Naive thymus-derived CD8-positive, alpha-beta T cell (primary cell): ENCODE measurements around the gene CDPF1. TPM values are rescaled to one million over a fixed set of nuclear protein-coding genes. Genes with fewer than 3 reads are reported as not detected.
A peak's percentile ranks its signal among the peaks of the same experiment; 100 is the strongest.

Experiments
- ATAC-seq, 2 donors: fragments of 150-1000 bp; cut with Tn5 transposase in 1 of 2; sonication (Bioruptor Pico), chemical (Tn5 transposase) in 1 of 2; 1 replicate in 1 of 2; 2 replicates in 1 of 2; pipeline ENCODE4 v1.10.0; 2021; ENCODE audit warnings: mild to moderate bottlenecking in 2 of 2, moderate library complexity in 2 of 2
- POLR2A ChIA-PET: fragments of 350-600 bp; sonication (Branson Sonifier 250); formaldehyde crosslinking; loops from one replicate; lab custom pipeline; 2021; ENCODE audit warnings: antibody characterized with exemption; lab: Charles Lee
- DNase-seq, 10 donors: peaks; one replicate each; pipeline versions ENCODE4 v3.0.0 to v3.0.0-alpha.2; 2020 to 2022
- H3K27ac Mint-ChIP-seq, 10 donors: one replicate each; pipeline ENCODE4 v1.8.0; 2020 to 2022; ENCODE audit warnings: mild to moderate bottlenecking in 10 of 10, mixed read lengths in 10 of 10, moderate library complexity in 4 of 10, inconsistent platforms in 1 of 10
- H3K27me3 Mint-ChIP-seq, 5 donors: one replicate each; pipeline ENCODE4 v1.8.0; 2021 to 2022; ENCODE audit warnings: mixed read lengths in 5 of 5
- H3K36me3 Mint-ChIP-seq, 3 donors: one replicate each; pipeline ENCODE4 v1.8.0; 2020 to 2022; ENCODE audit warnings: mixed read lengths in 3 of 3, mild to moderate bottlenecking in 2 of 3, inconsistent platforms in 1 of 3
- H3K4me1 Mint-ChIP-seq, 4 donors: one replicate each; pipeline ENCODE4 v1.8.0; 2021 to 2022; ENCODE audit warnings: mixed read lengths in 4 of 4
- H3K4me3 Mint-ChIP-seq, 10 donors: one replicate each; pipeline ENCODE4 v1.8.0; 2020 to 2022; ENCODE audit warnings: mild to moderate bottlenecking in 10 of 10, mixed read lengths in 10 of 10, moderate library complexity in 6 of 10, inconsistent platforms in 1 of 10
- H3K9me3 Mint-ChIP-seq, 9 donors: one replicate each; pipeline ENCODE4 v1.8.0; 2020 to 2022; ENCODE audit warnings: mixed read lengths in 9 of 9, mild to moderate bottlenecking in 3 of 9, inconsistent platforms in 1 of 9, moderate library complexity in 1 of 9
- polyA plus RNA-seq, 3 donors: library from polyadenylated mRNA; unstranded; fragments of 300-500 nt; fragmentation: Illumina TruSeq; gene quantifications; one replicate each; pipeline ENCODE4 v1.2.3, GENCODE V29; 2021
- total RNA-seq, 8 experiments: library from RNA in 2 of 8; stranded (reverse) in 2 of 8; gene quantifications; one replicate each; pipeline ENCODE4 v1.2.3 and lab custom pipeline; 2021 to 2026

CDPF1 gene
- total RNA-seq (10 to 100 TPM; 11.1 to 12.3 TPM), polyA plus RNA-seq (10 to 100 TPM; 22.9 to 29.3 (median 29.1) TPM), total RNA-seq (lab: John Stamatoyannopoulos, UW) (1.5 to 11.3 (median 8.3) reads per million in 6 experiments)

GRCh38 chr22:46250035-46250782 lies at the start of gene CDPF1:
Gene CDPF1 (minus strand): TSS chr22:46250293. CDS start chr22:46248284, 2,009 bp downstream.
- no peaks in the 10 kb centered on the region for H3K27me3 Mint-ChIP-seq
- ATAC-seq (peak; percentile 92 to 95), DNase-seq (peak; percentile 80 to 91 (median 86))
- peaks cover 6 to 43% (median 32%) of the 10 kb centered on the region in 4 donors for H3K4me1 Mint-ChIP-seq
- peaks cover 0 to 6% (median 0%) of the 10 kb centered on the region in 3 donors for H3K36me3 Mint-ChIP-seq
- no peaks in the 10 kb centered on the region for H3K9me3 Mint-ChIP-seq
- peak within 1 kb of the TSS; percentile 51 to 87 (median 81) for H3K27ac Mint-ChIP-seq
- POLR2A ChIA-PET = interaction anchor here (0.7 to 2.1 kb wide), 11 partner anchors 9 to 1023 kb away, joined by 3 to 11 read pairs (median 3); partner anchors contain the start of genes GTSE1, PPARA and TTC38
- H3K4me3 Mint-ChIP-seq = peak within 1 kb of the TSS; percentile 76 to 91 (median 84)

- no peak for ATAC-seq
- Mint-ChIP-seq H3K4me1 (peaks cover 13 to 26% (median 24%) of the 10 kb centered on the region in 4 donors), H3K9me3 (no peaks in the 10 kb centered on the region), H3K27me3 (peaks cover 2 to 26% (median 15%) of the 10 kb centered on the region in 5 donors), H3K27ac (no peak overlapping the region), H3K4me3 (peak overlapping the region in 6 of 10 donors; percentile 7 to 70 (median 32)), H3K36me3 (no peaks in the 10 kb centered on the region)
- POLR2A ChIA-PET = interaction anchor here (0.6 kb wide), 2 partner anchors 148 to 1023 kb away, joined by 3 to 7 read pairs; no protein-coding TSS in a partner anchor
- no peak for DNase-seq
Measured at GRCh38 chr22:46299101-46299500, 49.0 kb upstream of the CDPF1 start.

GRCh38 chr22:46297151-46297812 lies 47.2 kb upstream of the CDPF1 start:
- Mint-ChIP-seq H3K4me1 (peaks cover 15 to 41% (median 33%) of the 10 kb centered on the region in 4 donors), H3K27ac (peak overlapping the region in 5 of 10 donors; percentile 22 to 67 (median 46)), H3K36me3 (peaks cover 0 to 4% (median 4%) of the 10 kb centered on the region in 3 donors), H3K4me3 (peak overlapping the region; percentile 63 to 94 (median 80)), H3K9me3 (no peaks in the 10 kb centered on the region), H3K27me3 (peaks cover 2 to 26% (median 15%) of the 10 kb centered on the region in 5 donors)
- ATAC-seq = no peak
- POLR2A ChIA-PET = interaction anchor here (1.0 to 1.8 kb wide), 2 partner anchors 10 to 291 kb away, joined by 3 to 7 read pairs; no protein-coding TSS in a partner anchor
- no peak for DNase-seq

- Mint-ChIP-seq H3K27ac (peak within 1 kb of the TSS; percentile 93 to 99 (median 98)), H3K9me3 (no peaks in the 10 kb centered on the region), H3K27me3 (peaks cover 2 to 26% (median 15%) of the 10 kb centered on the region in 5 donors), H3K4me3 (peak within 1 kb of the TSS; percentile 82 to 96 (median 90)), H3K4me1 (peaks cover 15 to 44% (median 33%) of the 10 kb centered on the region in 4 donors), H3K36me3 (peaks cover 0 to 7% (median 6%) of the 10 kb centered on the region in 3 donors)
- POLR2A ChIA-PET = interaction anchor here (0.6 to 2.1 kb wide), 9 partner anchors 9 to 466 kb away, joined by 3 to 11 read pairs (median 7); partner anchors contain the start of genes CDPF1, TBC1D22A and TRMU
- ATAC-seq = peak; percentile 98 to 99
- peak; percentile 90 to 99 (median 96) for DNase-seq
Measured at GRCh38 chr22:46296257-46297150, 46.4 kb upstream of the CDPF1 start, which contains the start of gene GTSE1. Gene GTSE1 (plus strand): TSS chr22:46296870. CDS start chr22:46297401, 531 bp downstream.

GRCh38 chr22:46295277-46295971 lies 45.3 kb upstream of the CDPF1 start:
- peaks cover 15 to 49% (median 33%) of the 10 kb centered on the region in 4 donors for H3K4me1 Mint-ChIP-seq
- H3K9me3 Mint-ChIP-seq = no peaks in the 10 kb centered on the region

GRCh38 chr22:46294784-46295183 lies 44.7 kb upstream of the CDPF1 start:
- H3K27me3 Mint-ChIP-seq = peaks cover 0 to 16% (median 12%) of the 10 kb centered on the region in 5 donors
- peak overlapping the region in 7 of 10 donors; percentile 45 to 98 (median 76) for H3K27ac Mint-ChIP-seq
- H3K9me3 Mint-ChIP-seq = no peaks in the 10 kb centered on the region
- peak in 1 of 10 donors; percentile 31 for DNase-seq
- peaks cover 15 to 54% (median 33%) of the 10 kb centered on the region in 4 donors for H3K4me1 Mint-ChIP-seq
- peak overlapping the region in 9 of 10 donors; percentile 35 to 94 (median 89) for H3K4me3 Mint-ChIP-seq
- ATAC-seq = no peak
- peaks cover 0 to 7% (median 6%) of the 10 kb centered on the region in 3 donors for H3K36me3 Mint-ChIP-seq
- POLR2A ChIA-PET = interaction anchor here (0.7 to 2.1 kb wide), 3 partner anchors 23 to 241 kb away, joined by 4 to 11 read pairs (median 5); partner anchors contain the start of gene CDPF1

More at GRCh38 chr22:46295277-46295971, 45.3 kb upstream of the CDPF1 start:
- DNase-seq = peak in 1 of 10 donors; percentile 32
- no peak for ATAC-seq
- peaks cover 0 to 7% (median 6%) of the 10 kb centered on the region in 3 donors for H3K36me3 Mint-ChIP-seq
- H3K4me3 Mint-ChIP-seq = peak overlapping the region; percentile 82 to 96 (median 90)
- H3K27ac Mint-ChIP-seq = peak overlapping the region; percentile 93 to 99 (median 98)
- peaks cover 1 to 22% (median 14%) of the 10 kb centered on the region in 5 donors for H3K27me3 Mint-ChIP-seq
- POLR2A ChIA-PET = interaction anchor here (0.8 to 2.1 kb wide), 7 partner anchors 8 to 467 kb away, joined by 3 to 11 read pairs (median 7); partner anchors contain the start of genes CDPF1, TBC1D22A and TRMU

- DNase-seq = peak in 3 of 10 donors; percentile 19 to 47 (median 31)
- H3K36me3 Mint-ChIP-seq = peaks cover 0 to 7% (median 6%) of the 10 kb centered on the region in 3 donors
- ATAC-seq = no peak
- peaks cover 0 to 7% (median 3%) of the 10 kb centered on the region in 5 donors for H3K27me3 Mint-ChIP-seq
- no peaks in the 10 kb centered on the region for H3K9me3 Mint-ChIP-seq
- POLR2A ChIA-PET = interaction anchor here (0.7 kb wide), 1 partner anchor 24 kb away, joined by 5 read pairs; no protein-coding TSS in a partner anchor
- H3K4me3 Mint-ChIP-seq = peak overlapping the region in 3 of 10 donors; percentile 6 to 41 (median 14)
- peak overlapping the region in 5 of 10 donors; percentile 40 to 79 (median 41) for H3K27ac Mint-ChIP-seq
- peaks cover 15 to 59% (median 33%) of the 10 kb centered on the region in 4 donors for H3K4me1 Mint-ChIP-seq
Measured at GRCh38 chr22:46293577-46294260, 43.6 kb upstream of the CDPF1 start.

GRCh38 chr22:46292732-46293131 lies 42.6 kb upstream of the CDPF1 start:
- ATAC-seq (no peak), DNase-seq (no peak)
- peaks cover 18 to 69% (median 41%) of the 10 kb centered on the region in 4 donors for H3K4me1 Mint-ChIP-seq
- H3K4me3 Mint-ChIP-seq = peak overlapping the region in 1 of 10 donors; percentile 37
- H3K36me3 Mint-ChIP-seq = peaks cover 0 to 7% (median 6%) of the 10 kb centered on the region in 3 donors
- POLR2A ChIA-PET = no interaction called here
- H3K27me3 Mint-ChIP-seq = no peaks in the 10 kb centered on the region
- no peaks in the 10 kb centered on the region for H3K9me3 Mint-ChIP-seq
- H3K27ac Mint-ChIP-seq = peak overlapping the region in 3 of 10 donors; percentile 41 to 79 (median 74)

GRCh38 chr22:46292173-46292572 lies 42.1 kb upstream of the CDPF1 start:
- H3K4me1 Mint-ChIP-seq = peaks cover 20 to 70% (median 40%) of the 10 kb centered on the region in 4 donors
- peak overlapping the region in 2 of 10 donors; percentile 44 to 74 for H3K27ac Mint-ChIP-seq
- peak overlapping the region in 1 of 10 donors; percentile 37 for H3K4me3 Mint-ChIP-seq
- POLR2A ChIA-PET = no interaction called here
- H3K36me3 Mint-ChIP-seq = peaks cover 0 to 8% (median 7%) of the 10 kb centered on the region in 3 donors
- no peaks in the 10 kb centered on the region for H3K9me3 Mint-ChIP-seq
- H3K27me3 Mint-ChIP-seq = no peaks in the 10 kb centered on the region
- DNase-seq (no peak), ATAC-seq (no peak)
